Suprapubic skin (tissue), 4 donors: Measurements from ENCODE around the gene EFCAB6.
"Not testable (repeated sequence)": the region's sequence is repeated elsewhere in the genome, so short reads cannot be mapped to it uniquely, and the experiment has no call there.

Experiments used
- CTCF ChIP-seq, 2 donors: fragments of 200-600 bp in 1 of 2; fragments of 450-650 bp in 1 of 2; sonication (generic) in 1 of 2; IDR thresholded peaks; one replicate each; pipeline ENCODE4 v1.5.1; 2016 to 2019; ENCODE audit warnings: antibody characterized with exemption in 2 of 2, mild to moderate bottlenecking in 1 of 2, moderate library complexity in 1 of 2
- POLR2A ChIP-seq, 2 donors: fragments of 450-650 bp; IDR thresholded peaks; one replicate each; pipeline ENCODE4 v1.6.1; 2017; ENCODE audit warnings: antibody characterized with exemption in 2 of 2, mild to moderate bottlenecking in 2 of 2, moderate library complexity in 2 of 2
- POLR2AphosphoS5 ChIP-seq, 3 donors: sonication (generic); formaldehyde crosslinking; IDR thresholded peaks; one replicate each; pipeline ENCODE4 v1.6.1; 2017; ENCODE audit warnings: antibody characterized with exemption in 3 of 3

GRCh38 chr22:43656581-43656980 is 155.5 kb downstream of the EFCAB6 start:
- TF ChIP-seq CTCF, POLR2AphosphoS5, POLR2A (IDR thresholded peaks at IDR 0.05): not testable (repeated sequence)
